Neural progenitor cell (in vitro differentiated cells): ENCODE data around the gene LRP6.

ENCODE experiments used
- EZH2 ChIP-seq: fragments of 200-600 bp; sonication (generic); IDR thresholded peaks from 2 replicates; pipeline ENCODE4 v1.6.1; 2017; ENCODE audit warnings: antibody characterized with exemption, mild to moderate bottlenecking, moderate library complexity
- EZH2phosphoT487 ChIP-seq: fragments of 200-600 bp; sonication (generic); IDR thresholded peaks from 2 replicates; pipeline ENCODE4 v1.6.1; 2017; ENCODE audit warnings: antibody characterized with exemption
- TF ChIP-seq, protein P1 (sequence below): fragments of 200-600 bp; sonication (generic); IDR thresholded peaks from 2 replicates; pipeline ENCODE4 v1.5.1; 2017; ENCODE audit warnings: antibody characterized with exemption, mild to moderate bottlenecking

DNA sequence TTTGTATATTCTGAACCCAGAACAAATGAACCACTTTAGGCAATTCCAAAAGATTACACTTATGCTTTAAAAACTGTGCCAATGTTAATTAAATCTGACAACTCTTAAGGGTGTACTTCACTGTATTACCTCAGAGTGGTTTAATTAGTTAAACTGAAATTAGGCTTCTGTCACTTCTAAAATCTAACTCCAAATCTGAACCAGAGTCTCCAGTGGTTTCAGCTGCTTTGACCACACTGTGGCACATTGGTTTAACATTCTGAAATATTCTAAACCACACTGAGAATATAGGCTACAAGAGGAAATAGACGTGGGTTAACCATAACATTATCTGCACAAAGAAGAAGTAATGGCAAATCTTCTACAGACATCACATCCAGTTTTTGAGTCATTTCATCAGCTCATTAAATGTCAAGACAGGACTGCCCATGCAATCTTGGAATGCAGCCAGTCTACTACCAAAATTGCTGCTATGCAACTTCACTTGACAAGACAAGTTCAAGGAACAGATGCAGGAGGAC, 94.8 kb downstream of the LRP6 start:
- TF ChIP-seq, protein P1, sequence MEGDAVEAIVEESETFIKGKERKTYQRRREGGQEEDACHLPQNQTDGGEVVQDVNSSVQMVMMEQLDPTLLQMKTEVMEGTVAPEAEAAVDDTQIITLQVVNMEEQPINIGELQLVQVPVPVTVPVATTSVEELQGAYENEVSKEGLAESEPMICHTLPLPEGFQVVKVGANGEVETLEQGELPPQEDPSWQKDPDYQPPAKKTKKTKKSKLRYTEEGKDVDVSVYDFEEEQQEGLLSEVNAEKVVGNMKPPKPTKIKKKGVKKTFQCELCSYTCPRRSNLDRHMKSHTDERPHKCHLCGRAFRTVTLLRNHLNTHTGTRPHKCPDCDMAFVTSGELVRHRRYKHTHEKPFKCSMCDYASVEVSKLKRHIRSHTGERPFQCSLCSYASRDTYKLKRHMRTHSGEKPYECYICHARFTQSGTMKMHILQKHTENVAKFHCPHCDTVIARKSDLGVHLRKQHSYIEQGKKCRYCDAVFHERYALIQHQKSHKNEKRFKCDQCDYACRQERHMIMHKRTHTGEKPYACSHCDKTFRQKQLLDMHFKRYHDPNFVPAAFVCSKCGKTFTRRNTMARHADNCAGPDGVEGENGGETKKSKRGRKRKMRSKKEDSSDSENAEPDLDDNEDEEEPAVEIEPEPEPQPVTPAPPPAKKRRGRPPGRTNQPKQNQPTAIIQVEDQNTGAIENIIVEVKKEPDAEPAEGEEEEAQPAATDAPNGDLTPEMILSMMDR: no peak
- TF ChIP-seq EZH2phosphoT487: no peak
- no peak for TF ChIP-seq EZH2
